ENCODE measurements around the gene PFDN2.

The PFDN2 gene

DNA sequence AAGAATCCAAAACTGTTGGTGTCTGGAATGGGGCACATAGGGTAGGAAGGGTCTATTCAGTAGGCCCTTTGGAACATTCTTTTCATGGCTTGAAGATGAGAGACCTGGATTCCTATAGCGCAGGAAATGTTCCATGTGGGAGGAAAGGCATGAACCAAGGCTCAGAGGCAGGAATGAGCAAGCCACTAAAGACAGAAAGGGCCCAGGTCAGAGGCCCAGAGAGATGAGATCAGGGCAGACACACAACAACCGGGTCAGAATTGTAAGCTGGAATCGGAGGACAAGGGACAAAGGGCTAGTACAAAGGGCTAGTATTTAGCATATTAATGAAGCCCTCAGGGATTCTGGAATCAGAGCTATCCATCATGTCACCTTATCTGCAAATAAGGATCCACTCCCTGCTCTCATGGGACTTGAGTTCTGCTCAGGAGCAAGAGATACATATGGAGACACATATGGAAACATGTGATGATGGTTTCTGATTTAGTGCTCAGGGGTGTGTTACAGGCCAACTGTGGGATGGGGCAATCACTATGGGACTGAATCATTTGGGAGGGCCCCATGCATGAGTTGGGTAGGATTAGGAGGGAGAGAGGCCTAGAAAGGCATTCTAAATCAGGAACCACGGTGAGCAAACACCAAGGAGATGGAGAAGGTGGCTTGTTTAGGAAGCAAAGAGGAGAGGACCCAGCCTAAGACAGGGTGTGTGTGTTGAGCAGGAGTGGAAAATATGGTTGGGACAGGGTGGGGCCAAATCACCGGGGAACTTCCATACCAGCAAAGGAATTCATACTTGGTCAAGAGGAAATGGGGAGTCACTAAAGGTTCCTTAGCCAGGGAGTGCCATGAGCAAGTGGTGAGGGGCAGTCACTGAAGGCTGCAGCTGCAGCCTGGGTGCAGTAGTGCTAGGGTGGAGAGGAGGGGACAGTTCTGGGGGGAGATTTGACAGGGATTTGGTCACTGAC, 37.1 kb downstream of the PFDN2 start:
- TF ChIP-seq, protein P1, sequence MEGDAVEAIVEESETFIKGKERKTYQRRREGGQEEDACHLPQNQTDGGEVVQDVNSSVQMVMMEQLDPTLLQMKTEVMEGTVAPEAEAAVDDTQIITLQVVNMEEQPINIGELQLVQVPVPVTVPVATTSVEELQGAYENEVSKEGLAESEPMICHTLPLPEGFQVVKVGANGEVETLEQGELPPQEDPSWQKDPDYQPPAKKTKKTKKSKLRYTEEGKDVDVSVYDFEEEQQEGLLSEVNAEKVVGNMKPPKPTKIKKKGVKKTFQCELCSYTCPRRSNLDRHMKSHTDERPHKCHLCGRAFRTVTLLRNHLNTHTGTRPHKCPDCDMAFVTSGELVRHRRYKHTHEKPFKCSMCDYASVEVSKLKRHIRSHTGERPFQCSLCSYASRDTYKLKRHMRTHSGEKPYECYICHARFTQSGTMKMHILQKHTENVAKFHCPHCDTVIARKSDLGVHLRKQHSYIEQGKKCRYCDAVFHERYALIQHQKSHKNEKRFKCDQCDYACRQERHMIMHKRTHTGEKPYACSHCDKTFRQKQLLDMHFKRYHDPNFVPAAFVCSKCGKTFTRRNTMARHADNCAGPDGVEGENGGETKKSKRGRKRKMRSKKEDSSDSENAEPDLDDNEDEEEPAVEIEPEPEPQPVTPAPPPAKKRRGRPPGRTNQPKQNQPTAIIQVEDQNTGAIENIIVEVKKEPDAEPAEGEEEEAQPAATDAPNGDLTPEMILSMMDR (IDR thresholded peaks at IDR 0.05), result no peak
- H3K36me3 ChIP-seq (ENCODE audit: control insufficient read depth, insufficient read depth, low read length), result no peaks in the 10 kb centered on the region
- H3K4me3 ChIP-seq (ENCODE audit: low read depth, low read length), result no peak overlapping the region
- H2AFZ ChIP-seq, result no peak overlapping the region
- H3K27ac ChIP-seq, result no peak overlapping the region
- no peak overlapping the region for H3K4me2 ChIP-seq (ENCODE audit: low read length)
- H3K27me3 ChIP-seq (ENCODE audit: control insufficient read depth, insufficient read depth, low read length), result no peaks in the 10 kb centered on the region
- no peaks in the 10 kb centered on the region for H3K4me1 ChIP-seq
- no peaks in the 10 kb centered on the region for H3K9me3 ChIP-seq (ENCODE audit: control insufficient read depth, low read length)
- H3K9ac ChIP-seq, result no peak overlapping the region
- no peaks in the 10 kb centered on the region for H3K79me2 ChIP-seq

DNA sequence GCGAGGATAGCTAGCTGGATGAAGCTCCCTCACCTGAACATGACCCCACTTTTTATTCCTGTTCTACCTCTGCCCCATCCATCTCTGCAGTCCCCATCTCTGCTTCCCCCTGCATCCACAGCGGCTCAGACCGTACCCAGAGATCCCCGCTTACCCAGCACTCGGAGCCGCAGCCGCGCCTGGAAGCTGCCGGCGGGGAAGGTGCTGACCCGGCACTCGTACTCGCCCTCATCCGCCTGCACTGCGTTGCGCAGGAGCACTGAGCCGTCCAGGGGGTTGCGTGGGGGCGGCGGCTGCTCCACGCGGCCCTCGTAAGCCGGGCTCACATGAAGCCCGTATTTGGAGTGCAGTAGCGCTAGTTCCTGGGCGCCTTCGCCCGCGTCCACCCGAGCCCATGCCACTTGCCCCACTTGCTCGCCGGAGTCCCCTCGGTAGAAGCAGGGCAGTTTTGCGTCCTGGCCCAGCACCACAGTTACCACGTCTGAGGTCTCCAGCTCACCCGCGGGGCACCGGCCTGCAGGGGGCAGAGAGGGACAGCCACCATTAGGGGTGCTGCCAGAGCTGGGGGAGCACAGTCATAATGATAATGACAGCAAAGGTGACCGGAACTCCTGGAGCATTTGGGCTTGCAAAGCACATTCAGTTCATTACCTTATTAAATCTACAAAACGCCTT, 38.3 kb downstream of the PFDN2 start:
- no peak overlapping the region for H3K9ac ChIP-seq
- H3K36me3 ChIP-seq (ENCODE audit: control insufficient read depth, insufficient read depth, low read length), result no peaks in the 10 kb centered on the region
- H3K27ac ChIP-seq, result no peak overlapping the region
- H3K4me2 ChIP-seq (ENCODE audit: low read length), result no peak overlapping the region
- no peak overlapping the region for H3K4me3 ChIP-seq (ENCODE audit: low read depth, low read length)
- H3K9me3 ChIP-seq (ENCODE audit: control insufficient read depth, low read length), result no peaks in the 10 kb centered on the region
- TF ChIP-seq, protein P1 (IDR thresholded peaks at IDR 0.05), result no peak
- no peaks in the 10 kb centered on the region for H3K27me3 ChIP-seq (ENCODE audit: control insufficient read depth, insufficient read depth, low read length)
- H3K79me2 ChIP-seq, result no peaks in the 10 kb centered on the region
- H2AFZ ChIP-seq, result no peak overlapping the region
- H3K4me1 ChIP-seq, result no peaks in the 10 kb centered on the region

DNA sequence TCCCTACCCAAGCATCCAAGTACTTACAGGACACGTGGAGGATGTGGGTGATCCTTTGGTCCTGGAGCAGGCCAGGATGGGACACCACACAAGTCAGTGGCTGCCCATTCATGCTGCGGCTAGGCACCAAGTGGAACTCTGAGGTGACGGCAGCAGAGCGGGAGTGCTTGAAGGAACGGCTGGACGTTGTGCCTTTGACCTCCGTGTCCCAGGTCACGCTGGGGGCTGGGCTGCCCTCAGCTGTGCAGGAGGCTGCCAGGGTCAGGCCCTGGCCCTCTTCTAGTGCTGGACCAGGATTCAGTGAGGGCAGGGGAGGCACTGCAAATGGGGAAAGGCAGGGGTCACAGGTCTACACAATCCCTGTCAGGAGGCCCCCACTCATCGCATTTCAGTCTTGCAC, 40.4 kb downstream of the PFDN2 start:
- Histone ChIP-seq H3K27ac (no peak overlapping the region), H3K4me1 (no peaks in the 10 kb centered on the region), H3K9me3 (ENCODE audit: control insufficient read depth, low read length) (no peaks in the 10 kb centered on the region), H3K27me3 (ENCODE audit: control insufficient read depth, insufficient read depth, low read length) (no peaks in the 10 kb centered on the region), H3K4me3 (ENCODE audit: low read depth, low read length) (no peak overlapping the region), H3K79me2 (no peaks in the 10 kb centered on the region), H3K36me3 (ENCODE audit: control insufficient read depth, insufficient read depth, low read length) (no peaks in the 10 kb centered on the region), H3K4me2 (ENCODE audit: low read length) (no peak overlapping the region), H3K9ac (no peak overlapping the region), H2AFZ (no peak overlapping the region)
- TF ChIP-seq, protein P1 (IDR thresholded peaks at IDR 0.05), result no peak

DNA sequence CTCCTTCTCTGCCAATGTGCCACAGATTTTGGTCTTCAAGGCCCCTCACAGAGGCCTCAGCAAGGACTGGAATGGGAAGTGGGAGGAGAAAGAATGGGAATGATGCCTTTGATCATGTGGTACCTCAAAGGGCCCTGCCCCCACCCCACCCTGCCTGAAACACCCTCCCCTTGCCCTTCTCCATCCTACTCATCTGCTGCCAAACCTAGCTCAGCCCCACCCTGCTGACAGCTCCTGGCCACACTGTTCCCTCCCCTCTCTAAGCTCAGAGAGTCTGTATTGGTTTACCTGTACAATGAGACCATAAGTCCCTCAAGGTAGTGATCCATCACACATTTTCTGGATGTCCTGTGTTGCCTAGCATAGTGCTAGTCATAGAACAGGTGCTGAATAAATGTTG, 41.4 kb downstream of the PFDN2 start:
- no peak overlapping the region for H3K27ac ChIP-seq
- H3K4me1 ChIP-seq, result no peaks in the 10 kb centered on the region
- H3K9ac ChIP-seq, result no peak overlapping the region
- H3K27me3 ChIP-seq (ENCODE audit: control insufficient read depth, insufficient read depth, low read length), result no peaks in the 10 kb centered on the region
- TF ChIP-seq, protein P1 (IDR thresholded peaks at IDR 0.05), result no peak
- no peak overlapping the region for H3K4me3 ChIP-seq (ENCODE audit: low read depth, low read length)
- no peaks in the 10 kb centered on the region for H3K36me3 ChIP-seq (ENCODE audit: control insufficient read depth, insufficient read depth, low read length)
- no peaks in the 10 kb centered on the region for H3K79me2 ChIP-seq
- no peak overlapping the region for H2AFZ ChIP-seq
- H3K4me2 ChIP-seq (ENCODE audit: low read length), result no peak overlapping the region
- no peaks in the 10 kb centered on the region for H3K9me3 ChIP-seq (ENCODE audit: control insufficient read depth, low read length)

All from parathyroid adenoma (tissue), 2 donors.